WI38 (cell line): ENCODE results near the gene EMC1.
"Not testable (repeated sequence)": the region's sequence is repeated elsewhere in the genome, so short reads cannot be mapped to it uniquely, and the experiment has no call there.

Experiments used
- H3K4me3 ChIP-seq: 2 replicates; pipeline ENCODE4 v1.5.1; 2011; ENCODE audit warnings: low read depth, mild to moderate bottlenecking, control low read depth, low read length
- TF ChIP-seq, protein P1 (sequence below): IDR thresholded peaks from 2 replicates; pipeline ENCODE4 v1.5.1; 2012; ENCODE audit warnings: low read depth, mild to moderate bottlenecking, control low read depth, low read length

EMC1 gene

DNA sequence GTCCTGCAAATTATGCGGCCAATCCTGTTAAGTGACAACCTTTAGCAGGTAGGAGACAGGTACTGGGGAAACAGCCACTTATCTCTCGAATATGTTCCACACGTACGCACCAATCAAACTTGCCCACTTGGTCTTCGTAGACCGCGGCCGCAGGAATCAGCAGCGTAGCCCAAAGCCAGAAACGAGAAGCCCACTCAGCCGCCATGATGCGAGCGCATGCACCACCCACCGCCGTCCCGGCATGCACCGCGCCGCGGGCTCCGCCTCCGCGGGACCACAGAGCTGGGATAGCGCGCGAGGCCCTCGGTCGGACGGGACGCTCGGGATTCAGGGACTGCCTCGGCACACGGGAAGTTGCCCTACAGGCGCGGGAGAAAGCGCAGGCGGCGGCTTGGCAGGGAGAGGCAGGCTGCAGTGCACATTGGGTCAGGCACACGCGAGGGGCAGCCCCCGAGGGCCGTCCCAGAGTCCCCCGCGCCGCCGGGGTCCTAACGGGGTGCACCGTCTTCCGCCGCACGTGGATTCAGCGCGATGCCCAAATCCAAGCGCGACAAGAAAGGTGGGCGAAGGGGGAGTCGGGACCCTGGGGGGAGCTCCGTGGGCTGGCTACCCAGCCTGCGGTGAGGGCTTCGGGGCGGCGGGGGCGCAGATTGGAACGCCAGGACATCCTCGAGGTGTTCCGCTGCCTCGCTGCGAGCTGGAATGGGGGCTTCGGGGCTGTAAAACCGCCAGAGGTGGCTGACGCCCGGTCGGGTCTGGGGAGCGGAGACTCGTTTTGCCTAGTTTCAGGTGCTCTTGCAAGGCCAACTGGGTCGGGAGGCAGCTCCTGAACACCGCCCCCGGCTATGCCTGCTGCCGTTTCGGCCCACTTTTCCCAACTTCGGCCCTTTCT, at the start of gene EMC1, which contains the start of gene MRTO4:
TSS of gene EMC1 (minus strand) at position 220 of the 892 bp plus-strand sequence. CDS start at position 205, 15 bp downstream.
TSS of gene MRTO4 (plus strand) at position 501 of the 892 bp plus-strand sequence. CDS start at position 532, 31 bp downstream.
- TF ChIP-seq, protein P1, sequence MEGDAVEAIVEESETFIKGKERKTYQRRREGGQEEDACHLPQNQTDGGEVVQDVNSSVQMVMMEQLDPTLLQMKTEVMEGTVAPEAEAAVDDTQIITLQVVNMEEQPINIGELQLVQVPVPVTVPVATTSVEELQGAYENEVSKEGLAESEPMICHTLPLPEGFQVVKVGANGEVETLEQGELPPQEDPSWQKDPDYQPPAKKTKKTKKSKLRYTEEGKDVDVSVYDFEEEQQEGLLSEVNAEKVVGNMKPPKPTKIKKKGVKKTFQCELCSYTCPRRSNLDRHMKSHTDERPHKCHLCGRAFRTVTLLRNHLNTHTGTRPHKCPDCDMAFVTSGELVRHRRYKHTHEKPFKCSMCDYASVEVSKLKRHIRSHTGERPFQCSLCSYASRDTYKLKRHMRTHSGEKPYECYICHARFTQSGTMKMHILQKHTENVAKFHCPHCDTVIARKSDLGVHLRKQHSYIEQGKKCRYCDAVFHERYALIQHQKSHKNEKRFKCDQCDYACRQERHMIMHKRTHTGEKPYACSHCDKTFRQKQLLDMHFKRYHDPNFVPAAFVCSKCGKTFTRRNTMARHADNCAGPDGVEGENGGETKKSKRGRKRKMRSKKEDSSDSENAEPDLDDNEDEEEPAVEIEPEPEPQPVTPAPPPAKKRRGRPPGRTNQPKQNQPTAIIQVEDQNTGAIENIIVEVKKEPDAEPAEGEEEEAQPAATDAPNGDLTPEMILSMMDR: no peak

DNA sequence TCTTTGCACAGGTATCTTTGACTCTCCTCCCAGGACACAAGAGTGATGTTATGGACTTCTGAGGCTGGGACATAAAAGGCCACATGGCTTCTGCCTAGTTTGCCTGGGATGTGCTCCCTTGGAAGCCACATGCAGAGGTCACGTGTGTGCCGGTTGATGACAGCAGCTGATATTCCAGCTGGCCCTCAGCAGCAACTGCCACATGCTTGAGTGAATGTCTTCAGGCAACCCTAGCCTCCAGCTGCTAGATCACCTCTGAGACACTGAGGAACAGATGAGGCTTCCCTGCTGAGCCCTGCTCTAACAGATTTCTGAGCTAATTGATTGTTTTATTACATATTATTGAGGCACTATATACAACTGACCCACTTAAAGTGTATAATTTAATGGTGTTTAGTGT, 48.9 kb upstream of the EMC1 start:
- no peak overlapping the region for H3K4me3 ChIP-seq
- TF ChIP-seq, protein P1: no peak

More for the DNA sequence above, at the start of gene EMC1, which contains the start of gene MRTO4:
- H3K4me3 ChIP-seq: peak within 1 kb of the TSS; percentile 81

DNA sequence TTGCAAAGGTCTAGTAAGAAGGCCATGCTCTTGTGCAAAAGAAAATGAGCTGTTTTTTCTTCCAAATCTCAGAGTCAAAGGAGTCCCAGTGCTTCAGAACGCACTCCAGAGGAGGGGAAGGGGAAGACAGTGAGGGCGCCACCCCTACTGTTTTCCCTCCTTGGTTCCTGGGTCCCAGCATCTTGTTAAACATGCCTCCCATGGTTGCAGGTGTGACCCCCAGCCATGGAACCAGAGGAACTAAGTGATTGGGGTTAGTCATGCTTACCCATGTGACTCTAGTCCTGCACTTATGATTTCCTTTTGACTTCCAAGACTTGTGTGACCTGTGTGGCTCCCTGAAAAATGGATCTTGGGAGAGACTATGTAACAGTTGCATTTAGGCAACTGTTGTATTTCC, 43.3 kb upstream of the EMC1 start:
- TF ChIP-seq, protein P1: no peak
- no peak overlapping the region for H3K4me3 ChIP-seq

DNA sequence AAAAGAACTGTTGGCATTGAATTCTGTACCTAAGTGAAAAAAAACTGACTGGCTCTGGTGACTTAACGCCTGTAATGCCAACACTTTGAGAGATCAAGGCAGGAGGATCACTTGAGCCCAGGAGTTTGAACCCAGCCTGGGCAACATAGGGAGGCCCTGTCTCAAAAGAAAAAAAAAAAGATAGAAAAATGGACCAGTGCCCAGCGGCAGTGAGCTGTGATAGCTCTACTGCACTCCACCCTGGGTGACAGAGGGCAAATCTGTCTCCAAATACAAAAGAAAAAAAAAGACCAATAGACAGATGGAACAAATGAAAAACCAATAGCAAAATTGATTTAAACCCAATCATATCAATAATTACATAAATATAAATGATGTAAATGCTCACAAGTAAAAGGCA, 37.9 kb upstream of the EMC1 start:
- TF ChIP-seq, protein P1: no peak
- no peak overlapping the region for H3K4me3 ChIP-seq

DNA sequence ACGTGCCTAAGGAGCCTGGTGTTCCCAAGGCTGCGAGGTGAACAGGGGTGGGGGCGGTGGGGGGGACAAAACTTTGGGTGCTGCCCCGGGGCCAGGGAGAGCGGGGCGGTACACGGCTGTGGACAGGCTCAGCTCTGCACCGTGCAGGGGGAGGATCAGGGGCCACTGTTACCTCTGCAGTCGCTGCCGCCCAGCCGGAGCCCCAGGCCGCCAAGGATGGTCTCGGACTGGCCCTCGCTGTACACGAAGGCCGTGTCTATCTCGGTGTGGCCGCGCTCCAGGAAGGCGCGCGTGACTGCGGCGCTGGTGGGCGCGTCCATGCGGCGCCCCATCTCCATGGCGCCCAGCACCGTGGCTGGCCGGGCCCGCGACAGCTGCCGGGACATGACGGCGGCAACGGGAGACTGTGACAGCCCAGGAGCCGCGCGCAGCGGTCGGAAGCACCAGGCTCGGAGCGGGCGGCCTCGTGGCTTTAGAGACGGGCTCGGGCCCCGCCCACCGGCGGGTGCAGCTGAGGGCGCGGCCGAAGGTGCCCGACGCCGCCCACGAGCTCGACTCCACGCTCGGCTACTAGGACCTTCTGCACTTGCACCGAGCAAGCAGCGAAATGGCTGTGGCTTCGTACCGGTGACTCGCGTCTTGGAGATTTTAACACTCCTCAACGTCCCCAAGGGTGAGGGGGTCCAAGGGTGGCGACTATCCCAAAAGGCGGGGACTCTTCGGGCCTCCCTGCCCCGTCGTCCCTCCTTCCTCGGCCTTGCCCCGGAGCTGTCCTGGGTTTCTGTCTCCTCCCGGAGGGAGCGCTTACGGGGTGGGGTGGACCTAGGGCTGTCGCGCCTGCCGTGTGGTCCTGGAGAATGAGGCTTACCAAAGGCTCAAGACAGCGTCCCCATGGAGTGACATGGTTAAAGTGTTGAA, 37.3 kb upstream of the EMC1 start, which contains the start of gene AKR7A3:
TSS of gene AKR7A3 (minus strand) at position 447 of the 918 bp plus-strand sequence. CDS start at position 386, 61 bp downstream.
- H3K4me3 ChIP-seq: peak within 1 kb of the TSS; percentile 29

DNA sequence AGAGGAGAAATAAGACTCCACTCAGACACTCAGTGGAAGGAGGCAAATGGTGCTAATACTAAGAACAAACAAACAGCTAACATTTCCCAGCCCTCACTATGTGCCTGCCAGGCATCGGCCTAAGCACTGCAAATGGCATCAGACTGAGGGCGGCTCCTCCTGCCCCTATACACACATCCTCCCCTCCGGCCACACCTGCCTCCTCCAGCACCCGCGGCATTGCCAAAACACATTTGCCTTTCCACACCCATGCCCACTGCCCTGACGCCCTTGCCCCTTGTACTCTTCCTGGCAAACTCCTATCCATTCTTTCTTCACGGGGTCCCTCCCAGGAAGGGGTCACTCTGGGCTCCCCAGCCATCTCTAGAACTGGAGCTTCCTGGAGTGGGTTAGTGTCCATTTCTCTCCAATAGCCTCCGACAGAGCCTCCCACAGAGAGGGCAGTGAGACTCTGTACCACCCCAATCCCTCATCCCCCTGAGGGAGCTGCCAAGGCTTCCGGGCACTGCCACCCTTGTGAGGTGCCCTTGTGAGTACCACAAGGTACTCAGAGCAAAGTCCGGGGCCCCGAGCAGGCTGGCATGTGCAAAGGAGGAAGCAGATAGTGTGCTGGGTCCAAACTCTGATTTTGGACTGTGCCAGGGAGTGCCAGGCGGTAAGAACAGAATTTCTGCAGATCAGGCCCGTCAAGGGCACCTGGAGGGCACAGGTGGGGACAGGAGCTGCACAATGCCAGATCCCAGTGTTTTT, 36.3 kb upstream of the EMC1 start:
- H3K4me3 ChIP-seq: no peak overlapping the region
- TF ChIP-seq, protein P1: no peak

DNA sequence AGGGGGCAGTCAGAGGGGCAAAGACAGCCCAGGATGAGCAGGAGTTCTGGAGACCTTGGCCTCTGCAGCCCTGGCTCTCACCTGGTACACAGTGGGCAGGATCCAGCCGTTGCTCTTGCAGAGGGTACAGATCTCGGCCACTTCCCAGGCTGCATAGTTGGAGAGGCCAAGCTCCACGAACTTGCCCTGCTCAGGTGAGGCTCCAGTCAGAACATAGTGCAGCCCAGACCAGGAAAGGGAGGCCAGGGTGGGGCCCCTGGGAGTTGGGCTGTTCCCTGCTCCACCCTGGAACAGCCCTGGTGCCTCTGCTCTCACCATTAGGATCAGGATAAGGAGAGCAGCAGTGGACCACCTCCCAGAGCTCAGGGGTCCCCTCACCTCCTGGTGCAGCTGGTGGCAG, 34.5 kb upstream of the EMC1 start:
- not testable (repeated sequence) for H3K4me3 ChIP-seq

DNA sequence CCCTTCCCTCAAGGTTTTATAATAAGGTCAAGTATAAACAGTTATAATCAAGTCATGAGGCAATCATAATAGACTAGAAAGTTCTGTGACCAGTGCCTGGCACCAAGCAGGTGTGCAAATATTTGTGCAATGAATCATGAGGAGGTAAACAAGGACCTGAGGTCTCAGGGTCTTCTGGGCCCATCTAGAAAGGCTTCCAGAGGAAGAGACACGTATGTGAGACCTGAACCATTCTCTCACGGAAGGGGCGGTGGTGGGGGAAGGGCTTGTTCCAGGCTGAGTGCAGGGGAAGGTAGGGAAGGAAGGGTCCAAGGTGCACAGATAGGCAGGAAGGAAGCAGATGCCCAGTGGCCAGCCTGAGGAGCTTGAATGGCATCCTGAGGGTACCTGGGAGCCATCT, 34.0 kb upstream of the EMC1 start:
- not testable (repeated sequence) for H3K4me3 ChIP-seq
